ENCODE measurements around the gene FOXL3.
A peak's percentile ranks its signal among the peaks of the same experiment; 100 is the strongest.
"Not testable (repeated sequence)": the region's sequence is repeated elsewhere in the genome, so short reads cannot be mapped to it uniquely, and the experiment has no call there.

FOXL3 gene

DNA sequence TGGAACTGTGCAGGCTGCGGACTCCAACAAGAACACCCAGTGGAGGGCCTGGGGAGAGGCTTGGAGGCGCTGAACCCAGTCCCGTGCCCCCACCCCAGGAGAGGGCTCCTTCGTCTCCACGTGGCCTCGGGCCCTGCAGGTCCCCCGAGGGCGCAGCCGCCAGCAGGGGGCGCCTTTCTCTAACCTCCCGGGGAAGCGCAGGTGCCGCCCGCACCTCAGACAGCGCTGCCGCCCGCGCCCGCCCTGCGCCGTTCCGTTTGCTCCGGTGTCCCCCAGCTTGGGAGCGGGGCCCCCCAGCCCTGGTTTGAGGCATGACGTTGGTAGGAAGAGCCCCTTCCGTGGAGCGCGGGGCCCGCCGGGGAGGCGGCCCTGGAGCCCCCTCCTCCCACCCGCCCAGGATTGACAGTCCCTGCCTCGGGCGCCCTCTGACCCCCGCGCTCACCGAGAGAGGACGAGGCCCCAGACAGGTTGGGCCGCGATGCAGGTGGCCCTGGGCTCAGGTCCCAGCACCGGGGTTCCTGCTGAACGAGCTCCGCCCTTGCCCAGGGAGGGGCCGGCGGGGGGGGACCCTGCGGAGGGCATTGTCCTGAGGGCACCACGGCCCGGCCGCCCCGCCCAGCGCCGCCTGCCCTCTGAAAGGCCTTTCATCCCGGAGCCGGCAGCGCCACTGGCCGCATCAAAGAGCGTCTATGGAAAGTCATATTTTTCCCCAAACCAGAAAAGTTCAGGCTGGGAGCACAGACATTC, 42.8 kb downstream of the FOXL3 start:
- H3K27ac ChIP-seq, result peak overlapping the region; percentile 74
- TF ChIP-seq, protein P1, sequence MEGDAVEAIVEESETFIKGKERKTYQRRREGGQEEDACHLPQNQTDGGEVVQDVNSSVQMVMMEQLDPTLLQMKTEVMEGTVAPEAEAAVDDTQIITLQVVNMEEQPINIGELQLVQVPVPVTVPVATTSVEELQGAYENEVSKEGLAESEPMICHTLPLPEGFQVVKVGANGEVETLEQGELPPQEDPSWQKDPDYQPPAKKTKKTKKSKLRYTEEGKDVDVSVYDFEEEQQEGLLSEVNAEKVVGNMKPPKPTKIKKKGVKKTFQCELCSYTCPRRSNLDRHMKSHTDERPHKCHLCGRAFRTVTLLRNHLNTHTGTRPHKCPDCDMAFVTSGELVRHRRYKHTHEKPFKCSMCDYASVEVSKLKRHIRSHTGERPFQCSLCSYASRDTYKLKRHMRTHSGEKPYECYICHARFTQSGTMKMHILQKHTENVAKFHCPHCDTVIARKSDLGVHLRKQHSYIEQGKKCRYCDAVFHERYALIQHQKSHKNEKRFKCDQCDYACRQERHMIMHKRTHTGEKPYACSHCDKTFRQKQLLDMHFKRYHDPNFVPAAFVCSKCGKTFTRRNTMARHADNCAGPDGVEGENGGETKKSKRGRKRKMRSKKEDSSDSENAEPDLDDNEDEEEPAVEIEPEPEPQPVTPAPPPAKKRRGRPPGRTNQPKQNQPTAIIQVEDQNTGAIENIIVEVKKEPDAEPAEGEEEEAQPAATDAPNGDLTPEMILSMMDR (conservative IDR thresholded peaks at IDR 0.05), result peak; percentile 81

DNA sequence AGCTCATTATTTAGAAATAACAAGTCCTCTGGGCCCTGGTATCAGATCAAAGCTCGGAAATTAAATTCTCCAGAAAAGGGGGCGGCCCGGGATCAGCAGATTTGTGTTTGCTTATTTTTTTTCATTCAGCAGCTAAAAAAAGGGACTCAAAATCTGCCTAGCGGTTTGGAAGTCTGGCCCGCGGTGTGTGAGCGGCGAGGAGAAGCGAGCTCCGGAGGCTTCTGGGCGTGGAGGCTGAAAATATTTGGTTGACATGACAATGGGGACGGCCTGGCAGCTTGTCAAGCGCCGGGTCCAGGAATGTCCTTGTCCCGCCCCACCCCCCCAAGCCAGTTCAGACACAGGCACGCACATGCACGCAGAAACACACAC, 43.4 kb downstream of the FOXL3 start:
- peak overlapping the region; percentile 74 for H3K27ac ChIP-seq
- TF ChIP-seq, protein P1 (conservative IDR thresholded peaks at IDR 0.05), result no peak

DNA sequence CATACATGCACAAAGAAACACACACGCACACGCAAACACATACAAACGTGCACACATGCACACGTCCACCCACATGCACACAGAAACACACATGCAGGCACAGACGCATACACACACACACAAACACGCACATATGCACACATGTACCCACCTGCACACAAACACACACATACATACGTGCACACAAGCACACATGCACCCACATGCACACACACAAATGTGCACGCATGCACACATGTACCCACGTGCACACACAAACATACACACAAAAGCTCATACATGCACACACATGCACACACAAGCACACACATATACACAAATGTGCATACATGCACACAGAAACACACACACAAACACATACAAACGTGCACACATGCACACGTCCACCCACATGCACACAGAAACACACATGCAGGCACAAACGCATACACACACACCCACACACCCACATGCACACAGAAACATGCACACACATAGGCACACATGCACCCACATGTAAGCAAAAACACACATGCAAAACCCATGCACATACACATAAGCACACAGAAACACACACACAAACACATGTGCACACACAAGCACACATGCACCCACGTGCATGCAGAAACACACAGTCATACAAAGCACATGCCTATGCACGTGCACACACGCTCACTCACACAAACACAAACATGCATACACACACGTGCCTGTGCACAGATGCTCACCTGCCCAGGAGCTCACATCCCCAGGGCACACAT, 44.8 kb downstream of the FOXL3 start:
- TF ChIP-seq, protein P1 (conservative IDR thresholded peaks at IDR 0.05), result no peak
- no peak overlapping the region for H3K27ac ChIP-seq

DNA sequence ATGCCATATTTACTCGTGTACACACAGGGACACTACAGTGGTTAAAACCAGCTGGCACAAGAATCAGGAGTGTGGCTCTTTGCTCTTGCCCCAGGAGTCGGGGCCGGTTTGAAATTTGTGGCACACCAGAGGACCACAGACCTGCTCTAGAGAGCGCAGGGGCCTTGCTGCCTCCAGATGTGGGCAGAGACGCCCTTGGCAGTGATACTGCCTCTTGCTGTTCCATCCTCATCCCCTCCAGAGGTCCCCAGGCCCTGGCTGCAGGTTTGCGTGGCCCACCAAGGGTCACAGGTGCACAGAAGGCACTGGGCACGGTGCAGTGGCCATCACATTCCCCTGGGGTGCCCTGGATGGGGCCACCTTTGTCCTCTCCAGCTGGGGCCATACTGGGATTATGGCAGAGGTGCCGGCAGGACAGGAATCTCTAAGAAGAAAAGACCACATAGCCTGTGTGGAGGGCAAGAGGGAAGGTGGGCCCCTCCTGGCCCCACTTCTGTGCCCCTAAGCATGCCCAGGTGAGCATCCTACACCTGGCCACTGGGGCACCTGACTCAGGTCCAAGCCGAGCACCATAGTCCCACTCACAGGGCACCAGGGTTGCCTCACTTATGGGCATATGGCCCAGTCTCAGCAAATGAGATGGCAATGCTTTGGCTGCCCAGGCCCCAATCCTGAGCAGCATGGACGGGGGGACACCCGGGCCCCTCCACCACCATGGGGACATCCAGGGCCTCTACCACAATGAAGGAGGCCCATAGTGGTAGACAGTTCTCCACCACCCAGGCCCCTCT, 45.6 kb downstream of the FOXL3 start:
- TF ChIP-seq, protein P1 (conservative IDR thresholded peaks at IDR 0.05), result no peak
- no peak overlapping the region for H3K27ac ChIP-seq

DNA sequence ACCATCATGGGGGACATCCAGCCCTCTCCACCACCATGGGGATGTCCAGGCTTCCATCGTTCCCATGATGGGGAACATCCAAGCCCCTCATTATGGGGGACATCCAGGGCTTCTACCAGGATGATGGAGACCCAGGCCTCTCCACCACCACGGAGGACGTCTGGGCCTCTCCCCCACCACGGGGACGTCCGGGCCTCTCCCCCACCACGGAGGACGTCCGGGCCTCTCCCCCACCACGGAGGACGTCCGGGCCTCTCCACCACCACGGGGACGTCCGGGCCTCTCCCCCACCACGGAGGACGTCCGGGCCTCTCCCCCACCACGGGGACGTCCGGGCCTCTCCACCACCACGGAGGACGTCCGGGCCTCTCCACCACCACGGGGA, 46.2 kb downstream of the FOXL3 start:
- H3K27ac ChIP-seq, result not testable (repeated sequence)

DNA sequence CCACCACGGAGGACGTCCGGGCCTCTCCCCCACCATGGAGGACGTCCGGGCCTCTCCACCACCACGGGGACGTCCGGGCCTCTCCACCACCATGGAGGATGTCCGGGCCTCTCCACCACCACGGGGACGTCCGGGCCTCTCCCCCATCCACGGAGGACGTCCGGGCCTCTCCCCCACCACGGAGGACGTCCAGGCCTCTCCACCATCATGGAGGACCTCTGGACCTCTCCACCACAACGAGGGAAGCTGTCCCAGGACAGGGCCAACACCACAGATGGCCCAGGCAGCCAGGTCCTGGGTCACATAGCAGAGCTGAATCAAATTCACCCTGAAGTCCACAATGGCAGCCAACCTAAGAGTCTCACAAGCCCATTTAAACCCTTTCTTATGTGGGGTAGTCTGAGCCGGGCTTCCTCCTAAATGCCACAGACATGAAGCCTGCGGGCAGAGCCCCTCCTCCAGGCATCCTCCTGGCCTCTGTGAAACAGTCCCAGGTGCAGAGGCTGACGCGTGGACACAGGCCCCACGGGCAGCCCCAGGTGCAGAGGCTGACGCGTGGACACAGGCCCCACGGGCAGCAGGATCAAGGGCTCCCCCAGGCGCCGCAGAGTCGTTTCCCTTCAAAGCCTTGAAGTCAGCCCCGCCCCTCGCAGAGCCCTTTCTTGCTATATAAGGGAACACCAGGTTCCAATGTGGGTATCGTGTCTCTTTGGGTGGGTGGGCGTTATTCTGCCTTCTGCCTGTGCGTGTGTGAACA, 47.0 kb downstream of the FOXL3 start:
- no peak overlapping the region for H3K27ac ChIP-seq
- TF ChIP-seq, protein P1 (conservative IDR thresholded peaks at IDR 0.05), result no peak

DNA sequence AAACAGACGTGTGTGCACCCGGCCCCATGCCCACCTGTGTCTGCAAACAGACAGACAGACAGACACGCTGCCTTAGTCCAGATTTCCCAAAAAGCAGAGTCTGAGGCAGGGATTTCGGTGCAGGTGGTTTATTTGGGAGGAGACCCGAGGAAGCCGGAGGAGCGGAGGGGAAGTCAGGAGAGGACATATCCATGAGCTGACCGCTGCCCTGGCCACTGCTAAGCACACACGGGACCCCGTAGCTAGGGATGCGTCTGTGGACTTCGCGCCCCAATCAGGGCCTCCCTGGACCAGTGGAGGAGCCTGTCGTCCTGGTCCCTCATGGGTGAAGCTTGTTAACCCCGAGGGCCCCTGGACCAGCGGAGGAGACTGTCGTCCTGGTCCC, 47.6 kb downstream of the FOXL3 start:
- TF ChIP-seq, protein P1 (conservative IDR thresholded peaks at IDR 0.05), result no peak
- H3K27ac ChIP-seq, result no peak overlapping the region
